OCI-LY7 (cell line): ENCODE measurements around the gene MTHFR.

ENCODE experiments used
- EZH2phosphoT487 ChIP-seq: fragments of 200-600 bp; sonication (generic); IDR thresholded peaks from 2 replicates; pipeline ENCODE4 v1.6.1; 2018; ENCODE audit warnings: low read depth, borderline replicate concordance, mild to moderate bottlenecking, mixed run types, antibody characterized with exemption, low read length, moderate library complexity, mixed read lengths
- TF ChIP-seq, protein P1 (sequence below): fragments of 200-600 bp; sonication (generic); conservative IDR thresholded peaks from 2 replicates; pipeline ENCODE4 v1.5.1; 2014; ENCODE audit warnings: mild to moderate bottlenecking, antibody characterized with exemption, low read length, moderate library complexity, mixed read lengths

DNA sequence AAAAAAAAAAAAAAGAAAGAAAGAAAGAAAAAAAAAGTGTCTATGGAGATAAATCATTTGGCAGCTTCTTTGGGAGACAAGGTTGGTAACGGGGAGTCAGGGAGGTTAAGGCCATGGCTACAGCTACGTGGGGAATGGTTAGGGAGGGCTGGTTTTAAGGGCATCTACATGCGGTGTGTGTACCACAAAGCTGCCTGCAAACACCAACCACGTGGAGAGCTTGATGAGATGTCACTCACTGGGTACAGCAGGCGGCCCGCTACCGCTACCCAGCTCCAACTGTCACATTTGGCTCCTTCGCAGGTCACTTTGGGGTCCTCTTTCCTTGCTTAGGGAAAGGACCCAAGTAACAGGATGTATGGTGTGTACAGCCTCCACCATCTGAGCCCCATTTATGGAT, 48.8 kb upstream of the MTHFR start:
- TF ChIP-seq, protein P1, sequence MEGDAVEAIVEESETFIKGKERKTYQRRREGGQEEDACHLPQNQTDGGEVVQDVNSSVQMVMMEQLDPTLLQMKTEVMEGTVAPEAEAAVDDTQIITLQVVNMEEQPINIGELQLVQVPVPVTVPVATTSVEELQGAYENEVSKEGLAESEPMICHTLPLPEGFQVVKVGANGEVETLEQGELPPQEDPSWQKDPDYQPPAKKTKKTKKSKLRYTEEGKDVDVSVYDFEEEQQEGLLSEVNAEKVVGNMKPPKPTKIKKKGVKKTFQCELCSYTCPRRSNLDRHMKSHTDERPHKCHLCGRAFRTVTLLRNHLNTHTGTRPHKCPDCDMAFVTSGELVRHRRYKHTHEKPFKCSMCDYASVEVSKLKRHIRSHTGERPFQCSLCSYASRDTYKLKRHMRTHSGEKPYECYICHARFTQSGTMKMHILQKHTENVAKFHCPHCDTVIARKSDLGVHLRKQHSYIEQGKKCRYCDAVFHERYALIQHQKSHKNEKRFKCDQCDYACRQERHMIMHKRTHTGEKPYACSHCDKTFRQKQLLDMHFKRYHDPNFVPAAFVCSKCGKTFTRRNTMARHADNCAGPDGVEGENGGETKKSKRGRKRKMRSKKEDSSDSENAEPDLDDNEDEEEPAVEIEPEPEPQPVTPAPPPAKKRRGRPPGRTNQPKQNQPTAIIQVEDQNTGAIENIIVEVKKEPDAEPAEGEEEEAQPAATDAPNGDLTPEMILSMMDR = no peak
- no peak for TF ChIP-seq EZH2phosphoT487
